OCI-LY7 (cell line): Measurements from ENCODE around the gene SFTPD. TPM values are rescaled to one million over a fixed set of nuclear protein-coding genes. Genes with fewer than 3 reads are reported as not detected.
"Not testable (repeated sequence)": the region's sequence is repeated elsewhere in the genome, so short reads cannot be mapped to it uniquely, and the experiment has no call there.

Experiments
- Bru-seq: library from RNA; stranded (reverse); fragments of 400-500 nt; gene quantifications from one replicate; lab custom pipeline; 2021; lab: Mats Ljungman, UMichigan
- BruChase-seq, 2 experiments: library from RNA; stranded (reverse); fragments of 400-500 nt; gene quantifications; one replicate each; lab custom pipeline; 2021; lab: Mats Ljungman, UMichigan
- BruUV-seq: library from RNA; stranded (reverse); fragments of 400-500 nt; replicated peaks from 2 replicates; lab custom pipeline; 2021; lab: Mats Ljungman, UMichigan
- CTCF ChIA-PET: fragments of 300-600 bp; sonication (Branson Sonifier 250); formaldehyde crosslinking; loops from one replicate; lab custom pipeline; 2022; ENCODE audit warnings: antibody characterized with exemption; ENCODE audit not compliant: unreplicated experiment; lab: Charles Lee
- POLR2A ChIA-PET: fragments of 300-600 bp; sonication (Branson Sonifier 250); formaldehyde crosslinking; loops from one replicate; lab custom pipeline; 2022; ENCODE audit warnings: antibody characterized with exemption; lab: Charles Lee
- DNase-seq: peaks from one replicate; pipeline ENCODE4 v3.0.0-alpha.2; 2015; ENCODE audit warnings: low spot score
- H2AFZ ChIP-seq: fragments of 200-600 bp; sonication (generic), shearing (Covaris generic); 2 replicates; pipeline ENCODE4 v1.6.1; 2014; ENCODE audit warnings: mild to moderate bottlenecking, antibody characterized with exemption, low read length, moderate library complexity
- H3K27ac ChIP-seq: fragments of 200-600 bp; sonication (generic); 2 replicates; pipeline ENCODE4 v1.5.1; 2014; ENCODE audit warnings: mixed run types, low read depth, mild to moderate bottlenecking, moderate library complexity, low read length, inconsistent platforms; ENCODE audit not compliant: poor library complexity, severe bottlenecking
- H3K36me3 ChIP-seq: fragments of 200-600 bp; sonication (generic); 2 replicates; pipeline ENCODE4 v1.6.1; 2014; ENCODE audit warnings: mild to moderate bottlenecking, antibody characterized with exemption, low read length, moderate library complexity, mixed read lengths; ENCODE audit not compliant: insufficient read depth
- H3K4me1 ChIP-seq: fragments of 200-600 bp; sonication (generic); 2 replicates; pipeline ENCODE4 v1.5.1; 2014; ENCODE audit warnings: mild to moderate bottlenecking, low read length; ENCODE audit not compliant: insufficient read depth, poor library complexity, severe bottlenecking
- H3K4me2 ChIP-seq: fragments of 200-600 bp; sonication (generic); 2 replicates; pipeline ENCODE4 v1.6.1; 2014; ENCODE audit warnings: mild to moderate bottlenecking, low read length
- H3K4me3 ChIP-seq: fragments of 200-600 bp; sonication (generic); 2 replicates; pipeline ENCODE4 v1.5.1; 2014; ENCODE audit warnings: mild to moderate bottlenecking, low read depth, low read length; ENCODE audit not compliant: poor library complexity, severe bottlenecking
- H3K79me2 ChIP-seq: fragments of 200-600 bp; sonication (generic); 2 replicates; pipeline ENCODE4 v1.6.1; 2016; ENCODE audit warnings: low read depth, mild to moderate bottlenecking, low read length, moderate library complexity, mixed read lengths; ENCODE audit not compliant: insufficient read depth
- H3K9me2 ChIP-seq: fragments of 200-600 bp; sonication (generic); 2 replicates; pipeline ENCODE4 v1.6.1; 2016; ENCODE audit warnings: mild to moderate bottlenecking, low read length, mixed read lengths; ENCODE audit not compliant: insufficient read depth
- H3K9me3 ChIP-seq: fragments of 200-600 bp; sonication (generic); 2 replicates; pipeline ENCODE4 v1.6.1; 2014; ENCODE audit warnings: mild to moderate bottlenecking, mixed run types, low read length, mixed read lengths
- H4K20me1 ChIP-seq: fragments of 200-600 bp; sonication (generic); 2 replicates; pipeline ENCODE4 v1.6.1; 2014; ENCODE audit warnings: mild to moderate bottlenecking, antibody characterized with exemption, low read length, moderate library complexity, mixed read lengths; ENCODE audit not compliant: insufficient read depth
- EZH2phosphoT487 ChIP-seq: fragments of 200-600 bp; sonication (generic); IDR thresholded peaks from 2 replicates; pipeline ENCODE4 v1.6.1; 2018; ENCODE audit warnings: low read depth, borderline replicate concordance, mild to moderate bottlenecking, mixed run types, antibody characterized with exemption, low read length, moderate library complexity, mixed read lengths
- intact Hi-C: fragments of 100-400 bp; cut with micrococcal nuclease; formaldehyde crosslinking; loops from one replicate; pipeline ENCODE4 v1.10.0; 2022; ENCODE audit not compliant: unreplicated experiment
- long read RNA-seq: library from polyadenylated mRNA; stranded (forward); transcript quantifications from one replicate; pipeline ENCODE4 v2.0.0, GENCODE V29; 2022
- total RNA-seq, 2 experiments: library from RNA; depleted of rRNA in 1 of 2; stranded (reverse); fragments of >200 nt in 1 of 2; shearing (Covaris generic) in 1 of 2; gene quantifications; 2 replicates each; pipeline ENCODE4 v1.2.3, GENCODE V29; 2014 to 2022
- TF ChIP-seq, protein P1 (sequence below): fragments of 200-600 bp; sonication (generic); conservative IDR thresholded peaks from 2 replicates; pipeline ENCODE4 v1.5.1; 2014; ENCODE audit warnings: mild to moderate bottlenecking, antibody characterized with exemption, low read length, moderate library complexity, mixed read lengths

SFTPD gene
- total RNA-seq (2014; rRNA removed; shearing (Covaris generic)) (not detected in 2 replicates), total RNA-seq (2022) (not detected in 2 replicates), Bru-seq, nascent RNA (percentile 9 among the genes with signal in this experiment), BruChase-seq, experiment 1, labeled RNA remaining after a 6-hour chase (not detected), BruChase-seq, experiment 2, labeled RNA remaining after a 2-hour chase (not detected)
- long read RNA-seq, result 0 reads

DNA sequence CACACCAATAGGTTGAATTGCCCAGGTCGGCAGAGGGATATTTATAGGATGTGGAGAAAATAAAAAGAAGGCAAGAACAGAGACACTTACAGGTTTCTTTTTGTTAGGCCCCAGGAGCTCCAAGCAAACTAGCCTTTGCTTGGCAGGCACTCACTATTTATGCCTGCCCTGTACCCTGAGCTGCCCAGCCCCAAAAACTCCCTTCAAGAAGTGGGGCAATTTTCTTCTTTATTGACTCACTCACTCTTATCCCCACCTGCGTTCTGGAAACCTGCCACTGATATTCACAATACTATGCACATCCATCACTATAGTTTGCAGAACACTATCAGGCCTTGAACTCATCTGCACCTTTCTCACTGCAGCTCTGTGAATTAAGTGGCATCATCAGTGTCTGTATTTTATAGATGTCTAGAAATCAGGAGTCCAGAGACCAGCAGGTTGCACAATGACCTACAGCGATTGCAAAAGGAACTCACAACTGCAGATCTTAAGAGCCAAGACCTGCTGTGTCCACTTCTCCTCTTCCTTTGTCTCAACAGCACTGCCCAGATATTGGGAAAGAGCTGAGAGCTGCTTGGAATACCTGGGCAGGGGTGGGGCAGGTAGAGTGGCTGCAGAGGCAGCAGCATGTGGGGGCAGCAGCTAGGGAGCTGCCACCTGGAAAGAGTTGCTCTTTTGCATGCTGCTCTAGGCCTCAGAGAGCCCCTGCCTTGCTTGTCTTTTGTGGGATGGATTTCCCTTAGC is at the start of gene SFTPD:
Gene SFTPD, minus strand, starts transcription at position 130 of the 747 bp plus-strand sequence. CDS start 2,446 bp downstream, outside the sequence.
- no peak for DNase-seq
- H3K9me3 ChIP-seq, result no peaks in the 10 kb centered on the region
- TF ChIP-seq EZH2phosphoT487, result no peak
- H3K79me2 ChIP-seq, result no peaks in the 10 kb centered on the region
- H3K27ac ChIP-seq, result no peak within 1 kb of the TSS
- intact Hi-C loops, result no loop called here
- H2AFZ ChIP-seq, result no peak within 1 kb of the TSS
- BruUV-seq, result no TSS peak
- ChIA-PET POLR2A (no interaction called here), CTCF (no interaction called here)
- H3K4me1 ChIP-seq, result no peaks in the 10 kb centered on the region
- no peak within 1 kb of the TSS for H3K4me2 ChIP-seq
- no peaks in the 10 kb centered on the region for H4K20me1 ChIP-seq
- no peak within 1 kb of the TSS for H3K4me3 ChIP-seq
- H3K9me2 ChIP-seq, result no peaks in the 10 kb centered on the region
- H3K36me3 ChIP-seq, result no peaks in the 10 kb centered on the region

DNA sequence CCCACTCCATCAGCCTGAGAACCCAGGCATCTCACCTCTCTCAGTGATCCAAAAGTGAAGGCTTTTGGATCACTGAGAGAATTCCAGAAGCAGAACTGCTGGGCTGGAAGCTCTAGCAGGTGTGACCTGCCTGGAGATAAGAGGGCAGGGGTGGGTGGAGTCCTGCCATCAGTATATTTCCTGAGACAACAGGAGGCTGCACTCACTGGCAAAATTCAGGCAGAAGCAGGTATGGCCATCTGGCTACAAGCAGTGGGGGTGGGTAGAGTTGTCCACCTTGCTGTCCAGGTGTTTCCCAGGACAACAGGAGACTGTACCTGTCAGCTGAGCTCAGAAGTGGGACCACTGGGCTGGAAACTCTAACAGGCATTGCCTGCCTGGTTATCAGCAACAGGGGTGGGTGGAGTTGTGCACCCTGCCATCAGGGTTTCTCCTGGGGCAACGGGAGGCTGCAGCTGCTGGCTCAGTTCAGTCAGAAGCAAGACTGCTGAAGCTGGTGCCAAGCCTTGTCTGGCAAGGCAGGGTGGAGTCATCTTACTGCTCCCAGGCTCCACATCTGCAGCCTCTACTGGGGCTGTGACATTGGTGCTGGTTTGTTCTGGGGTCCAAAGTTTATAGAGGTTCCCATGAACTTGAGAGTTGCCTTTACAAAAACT is 47.2 kb upstream of the SFTPD start:
- Histone ChIP-seq H3K4me3 (no peak overlapping the region), H3K9me3 (no peaks in the 10 kb centered on the region), H2AFZ (no peak overlapping the region), H3K79me2 (no peaks in the 10 kb centered on the region), H3K36me3 (no peaks in the 10 kb centered on the region), H3K9me2 (no peaks in the 10 kb centered on the region), H3K4me2 (no peak overlapping the region), H3K4me1 (no peaks in the 10 kb centered on the region), H4K20me1 (no peaks in the 10 kb centered on the region), H3K27ac (no peak overlapping the region)
- ChIA-PET POLR2A (no interaction called here), CTCF (no interaction called here)
- intact Hi-C loops, result no loop called here
- no TSS peak for BruUV-seq
- DNase-seq, result no peak
- no peak for TF ChIP-seq EZH2phosphoT487
- TF ChIP-seq, protein P1, sequence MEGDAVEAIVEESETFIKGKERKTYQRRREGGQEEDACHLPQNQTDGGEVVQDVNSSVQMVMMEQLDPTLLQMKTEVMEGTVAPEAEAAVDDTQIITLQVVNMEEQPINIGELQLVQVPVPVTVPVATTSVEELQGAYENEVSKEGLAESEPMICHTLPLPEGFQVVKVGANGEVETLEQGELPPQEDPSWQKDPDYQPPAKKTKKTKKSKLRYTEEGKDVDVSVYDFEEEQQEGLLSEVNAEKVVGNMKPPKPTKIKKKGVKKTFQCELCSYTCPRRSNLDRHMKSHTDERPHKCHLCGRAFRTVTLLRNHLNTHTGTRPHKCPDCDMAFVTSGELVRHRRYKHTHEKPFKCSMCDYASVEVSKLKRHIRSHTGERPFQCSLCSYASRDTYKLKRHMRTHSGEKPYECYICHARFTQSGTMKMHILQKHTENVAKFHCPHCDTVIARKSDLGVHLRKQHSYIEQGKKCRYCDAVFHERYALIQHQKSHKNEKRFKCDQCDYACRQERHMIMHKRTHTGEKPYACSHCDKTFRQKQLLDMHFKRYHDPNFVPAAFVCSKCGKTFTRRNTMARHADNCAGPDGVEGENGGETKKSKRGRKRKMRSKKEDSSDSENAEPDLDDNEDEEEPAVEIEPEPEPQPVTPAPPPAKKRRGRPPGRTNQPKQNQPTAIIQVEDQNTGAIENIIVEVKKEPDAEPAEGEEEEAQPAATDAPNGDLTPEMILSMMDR, result no peak

DNA sequence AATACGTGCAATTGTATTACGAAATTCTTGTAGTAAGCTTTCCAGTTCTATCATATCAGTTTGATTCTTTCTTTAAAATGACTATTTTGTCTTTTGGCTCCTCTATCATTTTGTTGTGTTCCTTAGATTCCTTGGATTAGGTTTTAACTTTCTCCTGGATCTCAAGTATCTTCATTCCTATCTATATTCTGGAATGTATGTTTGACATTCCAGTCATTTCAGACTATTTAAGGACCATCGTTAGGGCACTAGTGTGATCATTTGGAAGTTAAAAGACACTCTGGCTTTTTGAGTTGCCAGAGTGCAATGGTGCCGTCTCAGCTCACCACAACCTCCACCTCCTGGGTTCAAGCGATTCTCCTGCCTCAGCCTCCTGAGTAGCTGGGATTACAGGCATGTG is 45.7 kb upstream of the SFTPD start:
- H3K4me1 ChIP-seq, result no peaks in the 10 kb centered on the region
- H4K20me1 ChIP-seq, result no peaks in the 10 kb centered on the region
- no peak overlapping the region for H3K27ac ChIP-seq
- H3K4me2 ChIP-seq, result no peak overlapping the region
- no TSS peak for BruUV-seq
- intact Hi-C loops, result no loop called here
- no peak for TF ChIP-seq EZH2phosphoT487
- TF ChIP-seq, protein P1, result no peak
- no peaks in the 10 kb centered on the region for H3K9me2 ChIP-seq
- ChIA-PET CTCF (no interaction called here), POLR2A (no interaction called here)
- H2AFZ ChIP-seq, result no peak overlapping the region
- no peaks in the 10 kb centered on the region for H3K79me2 ChIP-seq
- H3K9me3 ChIP-seq, result 0 out of 2 replicates have a peak, but pooled peaks cover 4% of the 10 kb centered on the region
- H3K4me3 ChIP-seq, result no peak overlapping the region
- no peaks in the 10 kb centered on the region for H3K36me3 ChIP-seq
- no peak for DNase-seq

DNA sequence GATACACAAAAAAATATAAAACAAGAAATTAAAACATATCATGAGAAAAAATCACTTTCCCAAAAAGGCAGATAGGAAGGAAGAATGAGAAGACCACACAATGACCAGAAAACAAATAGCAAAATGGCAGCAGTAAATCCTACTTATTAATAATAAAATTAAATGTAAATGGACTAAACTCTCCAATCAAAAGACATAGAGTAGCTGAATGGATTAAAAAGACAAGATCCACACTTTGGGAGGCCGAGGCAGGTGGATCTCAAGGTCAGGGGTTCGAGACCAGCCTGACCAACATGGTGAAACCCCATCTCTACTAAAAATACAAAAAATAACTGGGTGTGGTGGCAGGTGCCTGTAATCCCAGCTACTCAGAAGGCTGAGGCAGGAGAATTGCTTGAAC is 39.3 kb upstream of the SFTPD start:
- intact Hi-C loops, BruUV-seq, H3K4me3 ChIP-seq, H3K9me2 ChIP-seq, H3K79me2 ChIP-seq, H3K4me2 ChIP-seq, H2AFZ ChIP-seq, H3K36me3 ChIP-seq, CTCF ChIA-PET, H3K9me3 ChIP-seq, DNase-seq, H3K4me1 ChIP-seq, H3K27ac ChIP-seq, H4K20me1 ChIP-seq: not testable (repeated sequence)
- POLR2A ChIA-PET, result interaction anchor here (0.5 to 0.7 kb wide), 2 partner anchors 76 to 642 kb away, joined by 3 to 7 read pairs; no protein-coding TSS in a partner anchor
